ENCODE results near the gene OR5D14. TPM values are rescaled to one million over a fixed set of nuclear protein-coding genes. Genes with fewer than 3 reads are reported as not detected.

Gene OR5D14
- polyA plus RNA-seq, 2 donors: not detected

Other genes starting within 250 kb of the OR5D14 start
- not detected for gene OR4C15, start 241.1 kb upstream of the OR5D14 start, polyA plus RNA-seq
- not detected for gene OR4C16, start 223.4 kb upstream of the OR5D14 start, polyA plus RNA-seq
- gene OR4C11, start 187.9 kb upstream of the OR5D14 start, polyA plus RNA-seq: not detected
- gene OR4P4, start 160.4 kb upstream of the OR5D14 start, polyA plus RNA-seq: not detected
- not detected for gene OR4S2, start 147.2 kb upstream of the OR5D14 start, polyA plus RNA-seq
- not detected for gene OR4C6, start 133.4 kb upstream of the OR5D14 start, polyA plus RNA-seq
- not detected for gene OR5D13, start 22.1 kb upstream of the OR5D14 start, polyA plus RNA-seq
- gene OR5L1, start 15.8 kb downstream of the OR5D14 start, polyA plus RNA-seq: not detected
- not detected for gene OR5D18, start 24.1 kb downstream of the OR5D14 start, polyA plus RNA-seq
- not detected for gene OR5L2, start 31.7 kb downstream of the OR5D14 start, polyA plus RNA-seq
- gene OR5D16, start 43.2 kb downstream of the OR5D14 start, polyA plus RNA-seq: not detected
- gene TRIM51, start 87.7 kb downstream of the OR5D14 start, polyA plus RNA-seq: not detected
- not detected for gene OR5W2, start 119.0 kb downstream of the OR5D14 start, polyA plus RNA-seq
- not detected for gene OR5I1, start 140.8 kb downstream of the OR5D14 start, polyA plus RNA-seq
- not detected for gene OR10AG1, start 174.4 kb downstream of the OR5D14 start, polyA plus RNA-seq
- gene OR5F1, start 199.1 kb downstream of the OR5D14 start, polyA plus RNA-seq: not detected
- gene OR5AS1, start 232.1 kb downstream of the OR5D14 start, polyA plus RNA-seq: not detected

Data from esophagus (tissue), 2 donors.